Ascending aorta (tissue), 2 donors: ENCODE data around the gene CAV1. TPM values are rescaled to one million over a fixed set of nuclear protein-coding genes. Genes with fewer than 3 reads are reported as not detected.

Experiments used
- DNase-seq, 2 donors: peaks; one replicate each; pipeline ENCODE4 v3.0.0-alpha.2; 2019; ENCODE audit warnings: low spot score in 2 of 2
- H3K27ac ChIP-seq, 2 donors: fragments of 200-600 bp; sonication (generic); one replicate each; pipeline ENCODE4 v1.5.1; 2016 to 2017; ENCODE audit warnings: mild to moderate bottlenecking in 1 of 2
- H3K27me3 ChIP-seq: fragments of 200-600 bp; sonication (generic); one replicate; pipeline ENCODE4 v1.5.1; 2017
- H3K36me3 ChIP-seq, 2 donors: fragments of 200-600 bp; sonication (generic); one replicate each; pipeline ENCODE4 v1.5.1; 2016
- H3K4me1 ChIP-seq, 2 donors: fragments of 200-600 bp; sonication (generic); one replicate each; pipeline ENCODE4 v1.5.1; 2016 to 2017; ENCODE audit warnings: mild to moderate bottlenecking in 1 of 2
- H3K4me3 ChIP-seq, 2 donors: fragments of 200-600 bp; sonication (generic); one replicate each; pipeline ENCODE4 v1.5.1; 2016 to 2017; ENCODE audit warnings: mild to moderate bottlenecking in 1 of 2
- H3K9me3 ChIP-seq, 2 donors: fragments of 200-600 bp; sonication (generic); one replicate each; pipeline ENCODE4 v1.5.1; 2016
- intact Hi-C: fragments of 100-400 bp; cut with DNase I; formaldehyde crosslinking; loops from one replicate; pipeline ENCODE4 v1.15.1; 2023
- total RNA-seq: library from RNA; depleted of rRNA; stranded (reverse); fragments of >200 nt; gene quantifications from one replicate; pipeline ENCODE4 v1.1.0, GENCODE V29; 2016
- TF ChIP-seq, protein P1 (sequence below), 3 experiments: fragments of 200-600 bp in 2 of 3; fragments of 450-650 bp in 1 of 3; sonication (generic) in 2 of 3; IDR thresholded peaks; one replicate each; pipeline ENCODE4 v1.5.1; 2016 to 2019; ENCODE audit warnings: antibody characterized with exemption in 3 of 3, mild to moderate bottlenecking in 1 of 3, moderate library complexity in 1 of 3

CAV1 gene
- total RNA-seq, 1 donor from 2014 or later = 156 TPM

DNA sequence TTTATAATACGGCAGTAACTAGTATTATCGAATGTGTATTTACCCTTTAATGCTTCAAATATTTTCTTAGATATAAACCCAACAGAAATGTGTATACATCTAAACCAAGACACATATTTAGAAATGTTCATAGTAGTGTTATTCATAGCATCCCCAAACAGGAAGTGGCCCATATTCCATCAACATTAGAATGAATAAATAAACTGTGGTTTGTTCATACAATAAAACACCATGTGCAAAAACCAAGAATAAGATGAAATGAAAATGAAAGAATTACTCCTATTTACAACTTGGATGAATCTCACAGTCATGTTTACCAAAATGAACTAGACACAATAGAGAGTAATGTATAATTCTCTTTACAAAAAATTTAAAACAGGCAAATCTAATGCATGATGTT, 34.5 kb upstream of the CAV1 start:
- Histone ChIP-seq H3K4me1 (peaks cover 0 to 28% of the 10 kb centered on the region in 2 donors), H3K27ac (peak overlapping the region; percentile 69 to 72), H3K27me3 (no peaks in the 10 kb centered on the region), H3K9me3 (no peaks in the 10 kb centered on the region), H3K4me3 (no peak overlapping the region), H3K36me3 (no peaks in the 10 kb centered on the region)
- TF ChIP-seq, protein P1, sequence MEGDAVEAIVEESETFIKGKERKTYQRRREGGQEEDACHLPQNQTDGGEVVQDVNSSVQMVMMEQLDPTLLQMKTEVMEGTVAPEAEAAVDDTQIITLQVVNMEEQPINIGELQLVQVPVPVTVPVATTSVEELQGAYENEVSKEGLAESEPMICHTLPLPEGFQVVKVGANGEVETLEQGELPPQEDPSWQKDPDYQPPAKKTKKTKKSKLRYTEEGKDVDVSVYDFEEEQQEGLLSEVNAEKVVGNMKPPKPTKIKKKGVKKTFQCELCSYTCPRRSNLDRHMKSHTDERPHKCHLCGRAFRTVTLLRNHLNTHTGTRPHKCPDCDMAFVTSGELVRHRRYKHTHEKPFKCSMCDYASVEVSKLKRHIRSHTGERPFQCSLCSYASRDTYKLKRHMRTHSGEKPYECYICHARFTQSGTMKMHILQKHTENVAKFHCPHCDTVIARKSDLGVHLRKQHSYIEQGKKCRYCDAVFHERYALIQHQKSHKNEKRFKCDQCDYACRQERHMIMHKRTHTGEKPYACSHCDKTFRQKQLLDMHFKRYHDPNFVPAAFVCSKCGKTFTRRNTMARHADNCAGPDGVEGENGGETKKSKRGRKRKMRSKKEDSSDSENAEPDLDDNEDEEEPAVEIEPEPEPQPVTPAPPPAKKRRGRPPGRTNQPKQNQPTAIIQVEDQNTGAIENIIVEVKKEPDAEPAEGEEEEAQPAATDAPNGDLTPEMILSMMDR (IDR thresholded peaks at IDR 0.05) = no peak
- DNase-seq = no peak
- intact Hi-C loops = no loop called here

DNA sequence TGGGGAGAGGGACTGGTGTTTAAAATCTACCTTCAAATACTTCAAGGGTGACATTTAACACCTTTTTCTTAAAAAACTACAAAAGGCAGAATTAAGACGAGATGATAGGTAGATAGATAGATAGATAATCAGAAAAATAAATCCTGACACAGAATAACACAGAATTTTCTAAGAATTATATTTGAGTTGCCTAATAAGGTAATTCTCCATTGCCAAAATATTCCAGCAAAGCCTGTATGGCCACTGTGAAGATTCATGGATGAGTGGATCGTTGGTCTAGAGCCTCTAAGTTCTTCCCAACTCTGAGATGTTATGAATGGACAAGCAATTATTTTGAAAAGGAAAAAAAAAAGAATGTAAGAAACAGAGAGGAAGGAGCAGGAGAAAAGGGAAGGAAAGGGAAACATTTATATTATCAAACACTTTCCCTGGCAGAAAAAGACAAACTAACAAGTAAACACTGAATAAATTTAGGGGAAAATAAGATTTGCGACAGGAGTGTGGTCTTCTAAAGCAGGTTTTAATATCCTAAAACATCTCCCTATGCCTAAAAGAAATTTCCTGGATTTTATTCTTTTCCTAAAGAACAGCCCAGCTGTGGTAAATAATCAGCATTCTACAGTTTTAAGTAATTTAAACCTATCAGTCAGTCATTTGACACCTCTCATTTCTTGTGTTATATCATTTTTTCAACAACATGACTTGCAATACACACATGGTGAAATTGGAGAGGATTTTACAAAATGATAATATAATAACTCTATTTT, 32.8 kb upstream of the CAV1 start:
- H3K4me1 ChIP-seq = peaks cover 0 to 28% of the 10 kb centered on the region in 2 donors
- no peak for DNase-seq
- H3K27me3 ChIP-seq = no peaks in the 10 kb centered on the region
- no peaks in the 10 kb centered on the region for H3K36me3 ChIP-seq
- H3K9me3 ChIP-seq = no peaks in the 10 kb centered on the region
- peak overlapping the region; percentile 69 to 72 for H3K27ac ChIP-seq
- peak overlapping the region in 1 of 2 donors; percentile 26 for H3K4me3 ChIP-seq
- intact Hi-C loops = no loop called here
- TF ChIP-seq, protein P1 (IDR thresholded peaks at IDR 0.05) = no peak

DNA sequence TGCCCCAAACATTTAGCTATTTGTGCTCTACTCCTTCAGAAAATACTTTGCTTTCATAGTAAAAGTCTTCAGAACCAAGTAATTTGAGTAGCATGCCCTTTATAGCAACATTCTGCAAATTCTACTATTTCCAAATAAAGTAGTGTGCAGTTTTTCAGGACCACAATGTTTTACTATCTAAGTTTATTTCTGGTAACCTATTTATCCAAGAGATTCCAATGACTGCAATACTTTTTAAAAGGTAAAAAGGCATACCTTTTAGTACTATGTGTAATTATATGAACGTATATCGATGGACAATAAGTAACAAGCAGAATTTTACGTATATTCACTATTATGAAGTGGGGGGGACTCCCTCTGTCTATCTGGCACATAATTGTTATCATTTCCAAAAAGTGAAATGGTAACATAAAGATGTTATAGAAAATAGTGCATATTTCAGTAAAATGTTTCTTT, 32.2 kb upstream of the CAV1 start:
- no peak for DNase-seq
- intact Hi-C loops = no loop called here
- H3K4me1 ChIP-seq = peaks cover 0 to 28% of the 10 kb centered on the region in 2 donors
- H3K27me3 ChIP-seq = no peaks in the 10 kb centered on the region
- H3K36me3 ChIP-seq = no peaks in the 10 kb centered on the region
- H3K27ac ChIP-seq = peak overlapping the region; percentile 69 to 72
- TF ChIP-seq, protein P1 (IDR thresholded peaks at IDR 0.05) = no peak
- H3K4me3 ChIP-seq = peak overlapping the region in 1 of 2 donors; percentile 26
- no peaks in the 10 kb centered on the region for H3K9me3 ChIP-seq

DNA sequence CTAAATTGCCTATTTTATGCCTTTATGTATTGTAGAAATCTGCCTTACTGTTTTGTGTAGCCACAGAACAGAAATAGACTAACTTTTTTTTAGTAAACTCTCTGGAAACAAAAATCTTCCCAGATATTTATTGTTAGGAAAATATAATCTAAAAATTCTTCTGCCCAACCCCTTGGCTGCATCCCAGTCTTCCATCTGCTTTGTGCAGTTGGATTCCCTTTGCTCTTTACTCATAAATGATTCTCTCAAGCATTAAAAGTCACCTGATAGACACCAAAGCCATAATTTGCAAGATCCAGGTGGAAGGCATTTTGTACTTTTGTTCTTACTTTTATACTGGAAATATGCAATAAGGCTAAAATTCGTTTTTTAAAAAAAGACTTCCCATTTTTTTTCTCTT, 31.4 kb upstream of the CAV1 start:
- Histone ChIP-seq H3K4me1 (peaks cover 0 to 28% of the 10 kb centered on the region in 2 donors), H3K27me3 (no peaks in the 10 kb centered on the region), H3K36me3 (no peaks in the 10 kb centered on the region), H3K9me3 (no peaks in the 10 kb centered on the region), H3K4me3 (peak overlapping the region in 1 of 2 donors; percentile 26), H3K27ac (peak overlapping the region; percentile 69 to 72)
- TF ChIP-seq, protein P1 (IDR thresholded peaks at IDR 0.05) = no peak
- no peak for DNase-seq
- intact Hi-C loops = no loop called here

DNA sequence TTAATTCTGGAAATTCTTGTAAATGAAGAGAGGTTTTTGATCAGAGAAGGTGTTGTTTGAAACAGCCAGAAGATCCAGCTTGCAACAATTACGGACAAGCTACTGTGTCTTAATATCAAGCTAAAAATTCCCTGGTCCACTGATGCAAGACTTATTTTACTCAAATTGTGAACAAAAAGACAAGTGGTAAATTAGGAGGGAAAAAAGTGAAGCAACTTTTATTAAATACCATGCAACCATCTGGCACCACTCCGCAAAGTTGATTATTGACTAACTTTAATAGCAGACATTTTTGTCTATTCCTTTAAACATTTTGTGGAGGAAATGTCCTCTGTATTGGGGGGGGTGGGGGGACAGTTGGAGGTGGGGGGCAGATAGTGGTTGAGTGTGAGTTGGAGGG, 30.4 kb upstream of the CAV1 start:
- Histone ChIP-seq H3K9me3 (no peaks in the 10 kb centered on the region), H3K36me3 (no peaks in the 10 kb centered on the region), H3K27ac (peak overlapping the region; percentile 67 to 69), H3K4me3 (no peak overlapping the region), H3K27me3 (no peaks in the 10 kb centered on the region), H3K4me1 (peaks cover 0 to 25% of the 10 kb centered on the region in 2 donors)
- TF ChIP-seq, protein P1 (IDR thresholded peaks at IDR 0.05) = no peak
- DNase-seq = no peak
- intact Hi-C loops = no loop called here
